Measurements from ENCODE around the gene TMIGD1. TPM values are rescaled to one million over a fixed set of nuclear protein-coding genes. Genes with fewer than 3 reads are reported as not detected.

TMIGD1 gene
- total and polyA plus RNA-seq, 12 donors, result not detected

- H3K36me3 ChIP-seq, result no peaks in the 10 kb centered on the region
- 87 to 89% methylated on average over 2 of the region's 2 CpGs for WGBS, 2 donors
- no peak for TF ChIP-seq CTCF (IDR thresholded peaks at IDR 0.05)
- peaks cover 5 to 47% (median 26%) of the 10 kb centered on the region in 9 donors for H3K4me1 ChIP-seq
- H3K27me3 ChIP-seq, result no peaks in the 10 kb centered on the region
- no peak for ATAC-seq
- intact Hi-C loops (cut with DNase I), result loop anchor here in 6 of 10 donors (5.0 to 10.0 kb wide), 6 partner anchors 37 to 237 kb away; partner anchors contain the start of gene NSRP1 (in 1 of the 6)
- DNase-seq, result no peak
- peak overlapping the region in 1 of 10 donors; percentile 90 for H3K27ac ChIP-seq
- no peak overlapping the region for H3K4me3 ChIP-seq
- H3K9me3 ChIP-seq, result no peaks in the 10 kb centered on the region
These were observed 5.2 kb upstream of the TMIGD1 start for GRCh38 chr17:30339086-30339485.

GRCh38 chr17:30337393-30337999, 3.6 kb upstream of the TMIGD1 start:
- WGBS, 2 donors, result 93 to 98% methylated on average over 1 of the region's 1 CpG
- intact Hi-C loops (cut with DNase I), result loop anchor here in 6 of 10 donors (5.0 to 10.0 kb wide), 6 partner anchors 35 to 235 kb away; partner anchors contain the start of gene NSRP1 (in 1 of the 6)
- Histone ChIP-seq H3K9me3 (no peaks in the 10 kb centered on the region), H3K27ac (no peak overlapping the region), H3K36me3 (no peaks in the 10 kb centered on the region), H3K4me3 (no peak overlapping the region), H3K27me3 (no peaks in the 10 kb centered on the region), H3K4me1 (peaks cover 0 to 31% (median 19%) of the 10 kb centered on the region in 9 donors)
- no peak for ATAC-seq
- no peak for TF ChIP-seq CTCF (IDR thresholded peaks at IDR 0.05)
- no peak for DNase-seq

DNA sequence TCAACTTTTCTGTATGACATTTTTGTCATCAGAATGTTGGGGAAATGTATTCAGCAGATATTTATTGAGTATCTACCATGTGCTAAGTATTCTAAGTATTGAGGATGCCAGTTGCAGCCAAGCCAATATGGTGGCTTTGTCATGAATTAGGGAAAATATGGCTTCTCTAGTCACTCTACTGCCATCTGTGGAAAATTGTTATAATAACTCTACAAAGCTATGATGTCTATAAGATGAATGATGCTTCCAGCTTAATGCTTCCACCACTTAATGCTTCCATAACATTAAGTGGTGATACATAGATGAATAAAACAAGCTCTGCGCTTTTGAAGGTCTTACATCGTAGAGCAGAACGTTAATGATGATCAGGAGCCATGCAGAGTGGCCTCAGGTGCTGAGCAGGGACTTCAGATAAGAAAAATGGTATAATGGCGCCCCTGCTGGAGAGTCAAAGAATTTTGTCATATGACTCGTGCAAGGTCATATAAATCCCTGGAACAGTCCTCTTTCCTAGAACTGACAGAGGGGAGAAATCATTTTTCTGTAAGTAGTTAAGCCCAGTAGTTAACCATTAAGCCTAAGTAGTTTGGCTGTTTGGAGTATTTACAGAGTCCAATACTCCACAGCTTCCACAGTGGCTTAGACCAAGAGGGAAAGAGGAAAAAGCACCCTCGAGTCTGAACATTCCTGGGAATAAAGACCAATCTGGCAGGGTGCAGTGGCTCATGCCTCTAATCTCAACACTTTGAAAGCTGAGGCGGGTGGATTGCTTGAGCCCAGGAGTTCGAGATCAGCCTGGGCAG, 2.7 kb upstream of the TMIGD1 start:
- DNase-seq (peak in 1 of 2 donors; percentile 9), ATAC-seq (no peak)
- H3K27me3 ChIP-seq, result no peaks in the 10 kb centered on the region
- intact Hi-C loops (cut with DNase I), result loop anchor here in 6 of 10 donors (5.0 to 10.0 kb wide), 6 partner anchors 34 to 234 kb away; partner anchors contain the start of gene NSRP1 (in 1 of the 6)
- WGBS, 2 donors, result 59 to 61% methylated on average over 8 of the region's 8 CpGs
- no peaks in the 10 kb centered on the region for H3K9me3 ChIP-seq
- no peak overlapping the region for H3K27ac ChIP-seq
- TF ChIP-seq CTCF (IDR thresholded peaks at IDR 0.05), result peak; percentile 28 to 59 (median 51)
- peaks cover 0 to 31% (median 17%) of the 10 kb centered on the region in 9 donors for H3K4me1 ChIP-seq
- no peak overlapping the region for H3K4me3 ChIP-seq
- no peaks in the 10 kb centered on the region for H3K36me3 ChIP-seq

DNA sequence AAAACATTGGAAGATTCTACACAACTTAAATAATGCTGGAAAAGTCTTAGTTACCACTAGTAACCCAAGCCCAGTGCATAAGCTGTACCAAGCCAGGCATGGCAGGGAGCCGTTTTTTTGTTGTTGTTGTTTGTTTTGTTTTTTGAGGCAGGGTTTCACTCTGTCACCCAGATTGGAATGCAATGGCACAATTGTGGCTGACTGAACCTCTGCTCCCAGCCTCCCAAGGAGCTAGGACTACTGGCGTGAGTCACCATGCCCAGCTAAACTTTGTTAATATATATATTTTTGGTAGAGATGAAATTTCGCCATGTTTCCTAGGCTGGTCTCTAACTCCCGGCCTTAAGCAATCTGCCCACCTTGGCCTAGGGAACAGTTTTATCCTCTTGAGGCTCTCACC, 564 bp upstream of the TMIGD1 start:
- no peak for TF ChIP-seq CTCF (IDR thresholded peaks at IDR 0.05)
- 87 to 92% methylated on average over 4 of the region's 4 CpGs for WGBS, 2 donors
- Histone ChIP-seq H3K9me3 (no peaks in the 10 kb centered on the region), H3K27me3 (peaks cover 0 to 4% (median 0%) of the 10 kb centered on the region in 7 donors), H3K27ac (no peak overlapping the region), H3K36me3 (no peaks in the 10 kb centered on the region), H3K4me3 (no peak overlapping the region), H3K4me1 (peaks cover 0 to 13% (median 0%) of the 10 kb centered on the region in 9 donors)
- ATAC-seq, result no peak
- intact Hi-C loops (cut with DNase I), result loop anchor here in 3 of 10 donors (10.0 kb wide), 2 partner anchors 210 to 230 kb away; no protein-coding TSS in a partner anchor
- no peak for DNase-seq
